A549 (cell line): ENCODE data around the gene CAMK1. TPM values are rescaled to one million over a fixed set of nuclear protein-coding genes. Genes with fewer than 3 reads are reported as not detected.
A peak's percentile ranks its signal among the peaks of the same experiment; 100 is the strongest.

ENCODE experiments used
- ATAC-seq, 2 experiments: fragments of 200-7000 bp in 1 of 2; fragments of >200 bp in 1 of 2; cut with Nextera tagmentation in 1 of 2; cut with Tn5 transposase in 1 of 2; 3 replicates each; pipeline versions ENCODE4 v1.8.0 to v1.9.1; 2018 to 2020; ENCODE audit warnings: mild to moderate bottlenecking in 1 of 2, moderate library complexity in 1 of 2
- CTCF ChIA-PET: fragments of 300-600 bp; sonication (Branson Sonifier 250); formaldehyde crosslinking; extraction: SDS; loops from one replicate; lab custom pipeline; 2021; ENCODE audit warnings: antibody characterized with exemption, inconsistent platforms; lab: Yijun Ruan, JAX
- POLR2A ChIA-PET: fragments of 350-600 bp; formaldehyde crosslinking; extraction: SDS; loops from one replicate; lab custom pipeline; 2021; ENCODE audit warnings: antibody characterized with exemption, inconsistent platforms; lab: Yijun Ruan, JAX
- DNase-seq, 2 experiments: peaks; one replicate each; pipeline versions ENCODE4 v3.0.0 to v3.0.0-alpha.2; 2011 to 2016; ENCODE audit warnings: low read depth in 1 of 2, low spot score in 1 of 2
- FAIRE-seq: peaks from 2 replicates; lab custom pipeline; 2011; peaks lifted over from hg19 to GRCh38; lab: Jason Lieb, UNC
- H3K27ac ChIP-seq, 2 experiments: fragments of >200 bp; sonication (Bioruptor Twin); formaldehyde crosslinking; 3 replicates each; pipeline ENCODE4 v1.5.1; 2016 to 2017
- H3K4me1 ChIP-seq: fragments of >200 bp; sonication (Bioruptor Twin); formaldehyde crosslinking; 3 replicates; pipeline ENCODE4 v1.6.1; 2016
- H3K4me2 ChIP-seq: fragments of >200 bp; sonication (Bioruptor Twin); formaldehyde crosslinking; 3 replicates; pipeline ENCODE4 v1.6.1; 2016
- H3K4me3 ChIP-seq: fragments of >200 bp; sonication (Bioruptor Twin); formaldehyde crosslinking; 3 replicates; pipeline ENCODE4 v1.5.1; 2016
- H3K9me3 ChIP-seq: fragments of >200 bp; sonication (Bioruptor Twin); formaldehyde crosslinking; 3 replicates; pipeline ENCODE4 v1.6.1; 2016
- CBX2 ChIP-seq: fragments of 200-600 bp; sonication (generic); IDR thresholded peaks from 2 replicates; pipeline ENCODE4 v1.6.1; 2016; ENCODE audit warnings: low read depth, mild to moderate bottlenecking, borderline replicate concordance
- CBX8 ChIP-seq: fragments of 200-600 bp; sonication (generic); IDR thresholded peaks from 2 replicates; pipeline ENCODE4 v1.6.1; 2016
- CEBPB ChIP-seq, 2 experiments: fragments of >200 bp in 1 of 2; sonication (Bioruptor Twin) in 1 of 2; formaldehyde crosslinking in 1 of 2; IDR thresholded peaks; 2 replicates each; pipeline ENCODE4 v1.6.1; 2012 to 2016
- CHD2 ChIP-seq: fragments of 150-350 bp; IDR thresholded peaks from 2 replicates; pipeline ENCODE4 v1.6.1; 2014; ENCODE audit warnings: low read length; ENCODE audit not compliant: partially characterized antibody
- CHD4 ChIP-seq: fragments of 200-600 bp; sonication (generic); IDR thresholded peaks from 2 replicates; pipeline ENCODE4 v1.6.1; 2016; ENCODE audit warnings: antibody characterized with exemption, mild to moderate bottlenecking, borderline replicate concordance
- CTCF ChIP-seq: fragments of >200 bp; sonication (Bioruptor Twin); formaldehyde crosslinking; IDR thresholded peaks from 3 replicates; pipeline ENCODE4 v1.5.1; 2016
- EHMT2 ChIP-seq: fragments of 200-600 bp; sonication (generic); IDR thresholded peaks from 2 replicates; pipeline ENCODE4 v1.6.1; 2016; ENCODE audit warnings: antibody characterized with exemption, low read depth, mild to moderate bottlenecking, moderate library complexity
- ELK1 ChIP-seq: fragments of 150-350 bp; IDR thresholded peaks from 2 replicates; pipeline ENCODE4 v1.6.1; 2014; ENCODE audit warnings: low read depth, mild to moderate bottlenecking, low read length
- ESRRA ChIP-seq: fragments of 150-350 bp; IDR thresholded peaks from 2 replicates; pipeline ENCODE4 v1.6.1; 2014; ENCODE audit warnings: mild to moderate bottlenecking, low read length, borderline replicate concordance
- FOXS1 ChIP-seq: fragments of 250-450 bp; sonication (Bioruptor Pico); IDR thresholded peaks from 2 replicates; pipeline ENCODE4 v1.5.0; 2020; ENCODE audit warnings: mild to moderate bottlenecking, moderate library complexity
- HES2 ChIP-seq: fragments of >200 bp; sonication (Bioruptor Twin); formaldehyde crosslinking; IDR thresholded peaks from 2 replicates; pipeline ENCODE4 v1.6.1; 2016
- HOXA7 ChIP-seq: fragments of 250-450 bp; sonication (Bioruptor Pico); IDR thresholded peaks from 2 replicates; pipeline ENCODE4 v1.5.0; 2020; ENCODE audit warnings: mild to moderate bottlenecking, moderate library complexity
- HOXB13 ChIP-seq: fragments of 250-450 bp; sonication (Bioruptor Pico); IDR thresholded peaks from 2 replicates; pipeline ENCODE4 v1.5.0; 2020; ENCODE audit warnings: low read depth, mild to moderate bottlenecking, moderate library complexity
- JUN ChIP-seq, 2 experiments: fragments of >200 bp; sonication (Bioruptor Twin); formaldehyde crosslinking; IDR thresholded peaks; 2 replicates in 1 of 2; 3 replicates in 1 of 2; pipeline ENCODE4 v1.6.1; 2016 to 2017
- JUNB ChIP-seq: fragments of >200 bp; sonication (Bioruptor Twin); formaldehyde crosslinking; IDR thresholded peaks from 2 replicates; pipeline ENCODE4 v1.6.1; 2016
- KDM1A ChIP-seq: fragments of 200-600 bp; sonication (generic); IDR thresholded peaks from 2 replicates; pipeline ENCODE4 v1.6.1; 2016; ENCODE audit warnings: low read depth, mild to moderate bottlenecking
- KDM5A ChIP-seq: fragments of 200-600 bp; sonication (generic); IDR thresholded peaks from 2 replicates; pipeline ENCODE4 v1.6.1; 2016; ENCODE audit warnings: antibody characterized with exemption, mild to moderate bottlenecking
- MAFK ChIP-seq: fragments of 450-650 bp; IDR thresholded peaks from 2 replicates; pipeline ENCODE4 v1.6.1; 2014; ENCODE audit not compliant: partially characterized antibody
- NFE2L2 ChIP-seq: fragments of 150-350 bp; conservative IDR thresholded peaks from 2 replicates; pipeline ENCODE4 v1.6.1; 2014; ENCODE audit warnings: low read length
- NPAS2 ChIP-seq: fragments of 250-450 bp; sonication (Bioruptor Pico); IDR thresholded peaks from 2 replicates; pipeline ENCODE4 v1.8.0; 2022; ENCODE audit warnings: mild to moderate bottlenecking, moderate library complexity, borderline replicate concordance
- PHF8 ChIP-seq: fragments of 200-600 bp; sonication (generic); IDR thresholded peaks from 2 replicates; pipeline ENCODE4 v1.6.1; 2016; ENCODE audit warnings: low read depth, mild to moderate bottlenecking, antibody characterized with exemption, moderate library complexity, borderline replicate concordance
- POLR2AphosphoS2 ChIP-seq: conservative IDR thresholded peaks from 2 replicates; pipeline ENCODE4 v1.6.1; 2012; ENCODE audit warnings: low read length, improper control_type of control experiment, inconsistent platforms
- RCOR1 ChIP-seq: fragments of 150-350 bp; IDR thresholded peaks from 2 replicates; pipeline ENCODE4 v1.6.1; 2014; ENCODE audit warnings: antibody characterized with exemption, low read length, low read depth
- RFX5 ChIP-seq: fragments of 450-650 bp; IDR thresholded peaks from 2 replicates; pipeline ENCODE4 v1.7.1; 2014; ENCODE audit warnings: antibody characterized with exemption, mild to moderate bottlenecking, moderate library complexity
- RNF2 ChIP-seq: fragments of 200-600 bp; sonication (generic); IDR thresholded peaks from 2 replicates; pipeline ENCODE4 v1.6.1; 2016; ENCODE audit warnings: low read depth, mild to moderate bottlenecking, antibody characterized with exemption, moderate library complexity, borderline replicate concordance
- SREBF2 ChIP-seq: fragments of 450-650 bp; IDR thresholded peaks from 2 replicates; pipeline ENCODE4 v1.6.1; 2014; ENCODE audit warnings: mild to moderate bottlenecking, moderate library complexity
- TFCP2L1 ChIP-seq: fragments of 250-450 bp; sonication (Bioruptor Pico); IDR thresholded peaks from 2 replicates; pipeline ENCODE4 v1.5.0; 2021; ENCODE audit warnings: mild to moderate bottlenecking
- TP53 ChIP-seq: fragments of 250-450 bp; sonication (Bioruptor Pico); IDR thresholded peaks from 2 replicates; pipeline ENCODE4 v1.5.0; 2021; ENCODE audit warnings: mild to moderate bottlenecking, moderate library complexity
- ZFP36 ChIP-seq: fragments of 450-650 bp; IDR thresholded peaks from 2 replicates; pipeline ENCODE4 v1.6.1; 2014; ENCODE audit warnings: borderline replicate concordance; ENCODE audit not compliant: partially characterized antibody
- ZNF302 ChIP-seq: fragments of 250-450 bp; sonication (Bioruptor Pico); IDR thresholded peaks from 2 replicates; pipeline ENCODE4 v1.9.0; 2021; ENCODE audit warnings: inconsistent platforms, mild to moderate bottlenecking, moderate library complexity
- WGBS: methylation state at CpG from one replicate; pipeline ENCODE4 v1.1.6; 2017; ENCODE audit errors: missing lambda C conversion rate; 5-methylcytosine and 5-hydroxymethylcytosine counted together
- polyA plus RNA-seq, 4 experiments: library from polyadenylated mRNA; depleted of rRNA in 3 of 4; stranded (reverse); fragments of >200 nt; fragmentation: RNase III in 1 of 4; extraction: RNeasy Plus Mini Kit Qiagen cat#74134 plus additional on column Dnase treatment in 1 of 4; gene quantifications; 2 replicates in 3 of 4; 3 replicates in 1 of 4; pipeline ENCODE4 v1.2.3, GENCODE V29; 2011 to 2017
- TF ChIP-seq, protein P1 (sequence below): fragments of 250-450 bp; sonication (Bioruptor Pico); IDR thresholded peaks from 2 replicates; pipeline ENCODE4 v1.5.0; 2021; ENCODE audit warnings: mild to moderate bottlenecking, moderate library complexity, borderline replicate concordance

The CAMK1 gene
- polyA plus RNA-seq, 2 of the 4 experiments (the other 2 are of a cell fraction), result 13.5 to 15.6 TPM

- Histone ChIP-seq H3K4me1 (peaks cover 24% of the 10 kb centered on the region), H3K4me3 (no peak overlapping the region), H3K27ac (no peak overlapping the region), H3K9me3 (no peaks in the 10 kb centered on the region), H3K4me2 (no peak overlapping the region)
- TF ChIP-seq ZNF302 (no peak), CEBPB (IDR thresholded peaks at IDR 0.05) (no peak), KDM5A (no peak), FOXS1 (CRISPR knock-in tag) (no peak), RCOR1 (no peak), CHD2 (no peak), CTCF (no peak), ZFP36 (no peak), MAFK (no peak), JUNB (no peak), CHD4 (no peak), HOXB13 (CRISPR knock-in tag) (no peak), POLR2AphosphoS2 (no peak), TP53 (CRISPR knock-in tag) (no peak), HOXA7 (CRISPR knock-in tag) (no peak), EHMT2 (no peak), NPAS2 (CRISPR knock-in tag) (no peak)
- TF ChIP-seq, protein P1, sequence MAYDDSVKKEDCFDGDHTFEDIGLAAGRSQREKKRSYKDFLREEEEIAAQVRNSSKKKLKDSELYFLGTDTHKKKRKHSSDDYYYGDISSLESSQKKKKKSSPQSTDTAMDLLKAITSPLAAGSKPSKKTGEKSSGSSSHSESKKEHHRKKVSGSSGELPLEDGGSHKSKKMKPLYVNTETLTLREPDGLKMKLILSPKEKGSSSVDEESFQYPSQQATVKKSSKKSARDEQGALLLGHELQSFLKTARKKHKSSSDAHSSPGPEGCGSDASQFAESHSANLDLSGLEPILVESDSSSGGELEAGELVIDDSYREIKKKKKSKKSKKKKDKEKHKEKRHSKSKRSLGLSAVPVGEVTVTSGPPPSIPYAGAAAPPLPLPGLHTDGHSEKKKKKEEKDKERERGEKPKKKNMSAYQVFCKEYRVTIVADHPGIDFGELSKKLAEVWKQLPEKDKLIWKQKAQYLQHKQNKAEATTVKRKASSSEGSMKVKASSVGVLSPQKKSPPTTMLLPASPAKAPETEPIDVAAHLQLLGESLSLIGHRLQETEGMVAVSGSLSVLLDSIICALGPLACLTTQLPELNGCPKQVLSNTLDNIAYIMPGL, result no peak
- WGBS, result 93% methylated on average over 9 of the region's 9 CpGs
- ChIA-PET CTCF (interaction anchor here (1.0 to 2.4 kb wide), 5 partner anchors 14 to 133 kb away, joined by 3 to 7 read pairs (median 4); partner anchors contain the start of gene CRELD1), POLR2A (no interaction called here)
- no peak for FAIRE-seq
- DNase-seq, result no peak
- ATAC-seq, result no peak
These were observed 43.2 kb upstream of the CAMK1 start for GRCh38 chr3:9812870-9813483.

- H3K4me1 ChIP-seq, result peaks cover 25% of the 10 kb centered on the region
- ChIA-PET POLR2A (no interaction called here), CTCF (interaction anchor here (2.3 kb wide), 1 partner anchor 8 kb away, joined by 9 read pairs; no protein-coding TSS in a partner anchor)
- H3K27ac ChIP-seq, result peak overlapping the region; percentile 95 to 96
- ATAC-seq (peak in 1 of 2 experiments; percentile 0; a peak in 1 of 6 replicates), FAIRE-seq (no peak), DNase-seq (no peak)
- H3K9me3 ChIP-seq, result no peaks in the 10 kb centered on the region
- peak overlapping the region; percentile 99 for H3K4me2 ChIP-seq
- WGBS, result 83% methylated on average over 10 of the region's 10 CpGs
- peak overlapping the region; percentile 75 for H3K4me3 ChIP-seq
- no peak for TF ChIP-seq RNF2
- no peak for TF ChIP-seq TFCP2L1 (CRISPR knock-in tag)
- TF ChIP-seq CTCF, result no peak
- TF ChIP-seq RFX5, result no peak
- no peak for TF ChIP-seq CBX2
- no peak for TF ChIP-seq PHF8
- TF ChIP-seq JUN (IDR thresholded peaks at IDR 0.05), result no peak
- no peak for TF ChIP-seq ESRRA
- no peak for TF ChIP-seq FOXS1 (CRISPR knock-in tag)
- no peak for TF ChIP-seq CBX8
- TF ChIP-seq HES2, result no peak
- no peak for TF ChIP-seq NFE2L2
- TF ChIP-seq KDM1A, result no peak
- no peak for TF ChIP-seq ELK1
- no peak for TF ChIP-seq HOXA7 (CRISPR knock-in tag)
- no peak for TF ChIP-seq SREBF2
These were observed 41.1 kb upstream of the CAMK1 start for GRCh38 chr3:9810846-9811245.
